Mesenchymal stem cell (in vitro differentiated cells and primary cell): Measurements from ENCODE around the gene QSER1.

Experiments used
- DNase-seq: peaks from one replicate; pipeline ENCODE4 v3.0.0-alpha.2; 2013
- H2AFZ ChIP-seq: one replicate; pipeline ENCODE4 v1.6.1; 2013; ENCODE audit warnings: low read depth, mild to moderate bottlenecking, control low read depth, inconsistent platforms, low read length, moderate library complexity
- H2AK5ac ChIP-seq: 2 replicates; pipeline ENCODE4 v1.6.1; 2013; ENCODE audit warnings: low read length, moderate library complexity, mild to moderate bottlenecking, inconsistent platforms; ENCODE audit not compliant: severe bottlenecking
- H2BK120ac ChIP-seq: one replicate; pipeline ENCODE4 v1.6.1; 2013; ENCODE audit warnings: low read depth, mild to moderate bottlenecking, inconsistent platforms, low read length, moderate library complexity
- H2BK12ac ChIP-seq, 2 experiments: one replicate each; pipeline ENCODE4 v1.6.1; 2013; ENCODE audit warnings: inconsistent platforms in 2 of 2, low read length in 2 of 2, mild to moderate bottlenecking in 2 of 2, moderate library complexity in 2 of 2, control low read depth in 1 of 2
- H2BK15ac ChIP-seq: one replicate; pipeline ENCODE4 v1.6.1; 2013; ENCODE audit warnings: mild to moderate bottlenecking, low read depth, inconsistent platforms; ENCODE audit not compliant: poor library complexity, severe bottlenecking
- H2BK5ac ChIP-seq: 2 replicates; pipeline ENCODE4 v1.6.1; 2013; ENCODE audit warnings: low read depth, mild to moderate bottlenecking, low read length, control low read depth, inconsistent platforms; ENCODE audit not compliant: poor library complexity, severe bottlenecking
- H3K14ac ChIP-seq, 2 experiments: one replicate each; pipeline ENCODE4 v1.6.1; 2013; ENCODE audit warnings: inconsistent platforms in 2 of 2, low read length in 2 of 2, control low read depth in 1 of 2, mild to moderate bottlenecking in 1 of 2, moderate library complexity in 1 of 2
- H3K18ac ChIP-seq, 2 experiments: one replicate each; pipeline ENCODE4 v1.6.1; 2013; ENCODE audit warnings: inconsistent platforms in 2 of 2, low read length in 2 of 2, control low read depth in 1 of 2, low read depth in 1 of 2, mild to moderate bottlenecking in 1 of 2
- H3K23ac ChIP-seq, 2 experiments: one replicate each; pipeline ENCODE4 v1.6.1; 2013; ENCODE audit warnings: inconsistent platforms in 2 of 2, low read length in 2 of 2, mild to moderate bottlenecking in 2 of 2, moderate library complexity in 2 of 2, control low read depth in 1 of 2
- H3K27ac ChIP-seq: 2 replicates; pipeline ENCODE4 v1.5.1; 2013; ENCODE audit warnings: mild to moderate bottlenecking, moderate library complexity, low read length, control low read depth, inconsistent platforms; ENCODE audit not compliant: poor library complexity, severe bottlenecking
- H3K27me3 ChIP-seq, 2 experiments: 2 replicates each; pipeline versions ENCODE4 v1.6.1 to v1.7.0; 2013; ENCODE audit warnings: low read length in 2 of 2, mild to moderate bottlenecking in 2 of 2, moderate library complexity in 2 of 2, control low read depth in 1 of 2, inconsistent platforms in 1 of 2; ENCODE audit not compliant: control insufficient read depth in 1 of 2, insufficient read depth in 1 of 2
- H3K36me3 ChIP-seq, 2 experiments: 2 replicates each; pipeline versions ENCODE4 v1.6.1 to v1.7.0; 2013; ENCODE audit warnings: low read length in 2 of 2, control low read depth in 1 of 2, inconsistent platforms in 1 of 2, low read depth in 1 of 2, mild to moderate bottlenecking in 1 of 2; ENCODE audit not compliant: insufficient read depth in 2 of 2, control insufficient read depth in 1 of 2
- H3K4ac ChIP-seq, 2 experiments: one replicate each; pipeline ENCODE4 v1.6.1; 2013; ENCODE audit warnings: inconsistent platforms in 2 of 2, low read length in 2 of 2, mild to moderate bottlenecking in 2 of 2, moderate library complexity in 2 of 2, control low read depth in 1 of 2, low read depth in 1 of 2
- H3K4me1 ChIP-seq: 2 replicates; pipeline ENCODE4 v1.6.1; 2013; ENCODE audit warnings: low read depth, low read length, control low read depth; ENCODE audit not compliant: control insufficient read depth, insufficient read depth
- H3K4me2 ChIP-seq: 2 replicates; pipeline ENCODE4 v1.6.1; 2013; ENCODE audit warnings: low read length, mild to moderate bottlenecking, inconsistent platforms; ENCODE audit not compliant: poor library complexity, severe bottlenecking
- H3K4me3 ChIP-seq, 2 experiments: 2 replicates each; pipeline versions ENCODE4 v1.5.1 to v1.7.0; 2013; ENCODE audit warnings: low read length in 2 of 2, mild to moderate bottlenecking in 2 of 2, control low read depth in 1 of 2, low read depth in 1 of 2; ENCODE audit not compliant: insufficient read depth in 1 of 2
- H3K79me1 ChIP-seq: replicated peaks from 2 replicates; pipeline ENCODE4 v1.6.1; 2013; ENCODE audit warnings: mild to moderate bottlenecking, control low read depth, low read length, inconsistent platforms; ENCODE audit not compliant: poor library complexity, severe bottlenecking
- H3K9ac ChIP-seq: 2 replicates; pipeline ENCODE4 v1.7.0; 2013; ENCODE audit warnings: mild to moderate bottlenecking, low read length, moderate library complexity
- H3K9me3 ChIP-seq: 2 replicates; pipeline ENCODE4 v1.7.0; 2013; ENCODE audit warnings: mild to moderate bottlenecking, low read length; ENCODE audit not compliant: control insufficient read depth
- H4K8ac ChIP-seq: one replicate; pipeline ENCODE4 v1.6.1; 2013; ENCODE audit warnings: inconsistent platforms, mild to moderate bottlenecking, low read length, moderate library complexity
- H4K91ac ChIP-seq: one replicate; pipeline ENCODE4 v1.6.1; 2013; ENCODE audit warnings: mild to moderate bottlenecking, low read length, inconsistent platforms
- WGBS: methylation state at CpG from one replicate; pipeline ENCODE4 v1.1.7; 2013; ENCODE audit warnings: mixed read lengths; 5-methylcytosine and 5-hydroxymethylcytosine counted together

Gene QSER1

GRCh38 chr11:33013755-33014154 is 121.1 kb downstream of the QSER1 start:
- Histone ChIP-seq H2BK5ac (no peak overlapping the region), H3K79me1 (peaks cover 7% of the 10 kb centered on the region), H3K14ac (no peak overlapping the region), H2BK12ac (no peak overlapping the region), H3K4me3 (no peak overlapping the region), H3K36me3 (no peaks in the 10 kb centered on the region), H3K9ac (no peak overlapping the region), H3K18ac (no peak overlapping the region), H4K91ac (no peak overlapping the region), H3K27me3 (no peaks in the 10 kb centered on the region), H3K23ac (no peak overlapping the region), H2AFZ (no peak overlapping the region), H3K4me1 (peaks cover 6% of the 10 kb centered on the region), H3K9me3 (no peaks in the 10 kb centered on the region), H2AK5ac (no peak overlapping the region), H3K27ac (no peak overlapping the region), H3K4me2 (no peak overlapping the region), H2BK120ac (no peak overlapping the region), H3K4ac (no peak overlapping the region), H4K8ac (no peak overlapping the region), H2BK15ac (no peak overlapping the region)
- WGBS = 94% methylated on average over 1 of the region's 1 CpG
- DNase-seq = no peak

GRCh38 chr11:33015621-33016551 is 123.3 kb downstream of the QSER1 start, which contains the start of gene DEPDC7:
Gene DEPDC7, plus strand, starts transcription at chr11:33015878. Its CDS starts 78 bp downstream, at chr11:33015956.
- no peaks in the 10 kb centered on the region for H3K9me3 ChIP-seq

GRCh38 chr11:33016654-33017053 is 124.0 kb downstream of the QSER1 start:
- Histone ChIP-seq H3K9me3 (no peaks in the 10 kb centered on the region), H3K14ac (no peak overlapping the region), H3K79me1 (peaks cover 12% of the 10 kb centered on the region), H3K4me1 (peaks cover 6% of the 10 kb centered on the region), H3K23ac (no peak overlapping the region), H3K18ac (no peak overlapping the region), H3K9ac (peak overlapping the region; percentile 79), H2BK12ac (no peak overlapping the region), H2BK15ac (no peak overlapping the region), H2AK5ac (no peak overlapping the region), H2AFZ (no peak overlapping the region), H2BK5ac (no peak overlapping the region), H3K27ac (peak overlapping the region; percentile 55), H4K91ac (no peak overlapping the region), H3K4ac (no peak overlapping the region), H3K36me3 (no peaks in the 10 kb centered on the region), H3K4me2 (peak overlapping the region; percentile 68), H3K27me3 (no peaks in the 10 kb centered on the region), H2BK120ac (no peak overlapping the region), H4K8ac (no peak overlapping the region), H3K4me3 (peak overlapping the region in 1 of 2 experiments; percentile 84)
- WGBS = 70% methylated on average over 3 of the region's 4 CpGs
- no peak for DNase-seq

More at GRCh38 chr11:33015621-33016551, 123.3 kb downstream of the QSER1 start, which contains the start of gene DEPDC7:
- peak; percentile 81 for DNase-seq
- Histone ChIP-seq H3K4me2 (peak within 1 kb of the TSS; percentile 68), H3K23ac (peak within 1 kb of the TSS in 1 of 2 experiments; percentile 20), H3K18ac (peak within 1 kb of the TSS; percentile 70 to 77), H3K4me1 (peaks cover 6% of the 10 kb centered on the region), H4K91ac (peak within 1 kb of the TSS; percentile 68), H3K79me1 (peaks cover 12% of the 10 kb centered on the region), H2BK12ac (peak within 1 kb of the TSS; percentile 34 to 54), H2AFZ (peak within 1 kb of the TSS; percentile 79), H2BK5ac (no peak within 1 kb of the TSS), H3K9ac (peak within 1 kb of the TSS; percentile 79), H3K4ac (no peak within 1 kb of the TSS), H3K27ac (peak within 1 kb of the TSS; percentile 55), H3K4me3 (peak within 1 kb of the TSS; percentile 78 to 84), H2BK15ac (peak within 1 kb of the TSS; percentile 83), H3K36me3 (no peaks in the 10 kb centered on the region), H3K27me3 (no peaks in the 10 kb centered on the region), H2BK120ac (peak within 1 kb of the TSS; percentile 54), H4K8ac (peak within 1 kb of the TSS; percentile 84), H2AK5ac (no peak within 1 kb of the TSS), H3K14ac (no peak within 1 kb of the TSS)
- WGBS = 10% methylated on average over 81 of the region's 89 CpGs

GRCh38 chr11:33017478-33017877 is 124.9 kb downstream of the QSER1 start:
- Histone ChIP-seq H3K4me2 (no peak overlapping the region), H2BK15ac (no peak overlapping the region), H2BK5ac (no peak overlapping the region), H3K9ac (no peak overlapping the region), H2BK120ac (no peak overlapping the region), H3K79me1 (peaks cover 12% of the 10 kb centered on the region), H3K23ac (no peak overlapping the region), H3K14ac (no peak overlapping the region), H3K36me3 (no peaks in the 10 kb centered on the region), H3K4me3 (peak overlapping the region in 1 of 2 experiments; percentile 84), H3K4me1 (peaks cover 5% of the 10 kb centered on the region), H2BK12ac (peak overlapping the region in 1 of 2 experiments; percentile 28), H3K9me3 (no peaks in the 10 kb centered on the region), H3K27ac (no peak overlapping the region), H3K18ac (no peak overlapping the region), H3K4ac (no peak overlapping the region), H4K8ac (no peak overlapping the region), H3K27me3 (no peaks in the 10 kb centered on the region), H4K91ac (no peak overlapping the region), H2AFZ (no peak overlapping the region), H2AK5ac (peak overlapping the region; percentile 35)
- WGBS = 85% methylated on average over 8 of the region's 9 CpGs
- DNase-seq = no peak
